Spleen (tissue), 11 donors: ENCODE data around the gene TC2N. TPM values are rescaled to one million over a fixed set of nuclear protein-coding genes. Genes with fewer than 3 reads are reported as not detected.

ENCODE experiments used
- DNase-seq: peaks from one replicate; pipeline ENCODE4 v3.0.0-alpha.2; 2020
- H3K27ac ChIP-seq, 8 donors: fragments of 200-600 bp; sonication (generic) in 7 of 8; 1 replicate in 4 of 8; 2 replicates in 4 of 8; pipeline versions ENCODE4 v1.5.0 to v1.8.0; 2016 to 2021; ENCODE audit warnings: inconsistent platforms in 4 of 8, mild to moderate bottlenecking in 4 of 8, moderate library complexity in 1 of 8
- H3K27me3 ChIP-seq, 7 donors: fragments of 200-600 bp; sonication (generic) in 6 of 7; replicated peaks in 1 of 7; 1 replicate in 4 of 7; 2 replicates in 3 of 7; pipeline versions ENCODE4 v1.5.0 to v1.8.0; 2016 to 2021; ENCODE audit warnings: inconsistent platforms in 3 of 7, mild to moderate bottlenecking in 1 of 7
- H3K36me3 ChIP-seq, 6 donors: fragments of 200-600 bp; sonication (generic) in 5 of 6; 1 replicate in 4 of 6; 2 replicates in 2 of 6; pipeline versions ENCODE4 v1.5.0 to v1.8.0; 2016 to 2021; ENCODE audit warnings: inconsistent platforms in 2 of 6
- H3K4me1 ChIP-seq, 6 donors: fragments of 200-600 bp; sonication (generic) in 5 of 6; 1 replicate in 3 of 6; 2 replicates in 3 of 6; pipeline versions ENCODE4 v1.5.0 to v1.8.0; 2016 to 2021; ENCODE audit warnings: inconsistent platforms in 3 of 6
- H3K4me3 ChIP-seq, 8 donors: fragments of 200-600 bp; sonication (generic) in 7 of 8; 1 replicate in 4 of 8; 2 replicates in 4 of 8; pipeline versions ENCODE4 v1.5.0 to v1.8.0; 2016 to 2021; ENCODE audit warnings: inconsistent platforms in 4 of 8, mild to moderate bottlenecking in 4 of 8, moderate library complexity in 2 of 8
- H3K9me3 ChIP-seq, 8 donors: fragments of 200-600 bp; sonication (generic) in 7 of 8; 1 replicate in 4 of 8; 2 replicates in 4 of 8; pipeline versions ENCODE4 v1.5.0 to v1.8.0; 2016 to 2021; ENCODE audit warnings: inconsistent platforms in 4 of 8
- CTCF ChIP-seq, 11 experiments: fragments of 200-600 bp in 7 of 11; fragments of 450-650 bp in 4 of 11; sonication (generic) in 4 of 11; IDR thresholded peaks in 8 of 11; conservative IDR thresholded peaks in 3 of 11; 1 replicate in 7 of 11; 2 replicates in 4 of 11; pipeline versions ENCODE4 v1.4.0 to v1.8.0; 2016 to 2021; ENCODE audit warnings: antibody characterized with exemption in 11 of 11, inconsistent platforms in 4 of 11, mild to moderate bottlenecking in 1 of 11
- POLR2A ChIP-seq, 3 donors: fragments of 450-650 bp; IDR thresholded peaks; one replicate each; pipeline ENCODE4 v1.5.1; 2017; ENCODE audit warnings: antibody characterized with exemption in 3 of 3, mild to moderate bottlenecking in 1 of 3
- POLR2AphosphoS5 ChIP-seq, 3 donors: sonication (generic); formaldehyde crosslinking; IDR thresholded peaks; one replicate each; pipeline ENCODE4 v1.5.1; 2017; ENCODE audit warnings: antibody characterized with exemption in 3 of 3
- WGBS, 5 donors: extraction: QIAGEN DNeasy Blood & Tissue Kit in 3 of 5; methylation state at CpG; one replicate each; pipeline versions ENCODE4 v1.1.5 to v1.1.7; 2013 to 2018; 5-methylcytosine and 5-hydroxymethylcytosine counted together
- intact Hi-C: fragments of 100-400 bp; cut with DNase I; formaldehyde crosslinking; loops from one replicate; pipeline ENCODE4 v1.15.0; 2023; ENCODE audit warnings: low total_unique reads
- polyA plus RNA-seq, 3 donors: library from polyadenylated mRNA; stranded (reverse); fragments of 200-250 nt; gene quantifications; one replicate each; pipeline ENCODE4 v1.2.1, GENCODE V29; 2013
- total RNA-seq, 7 donors: library from RNA; depleted of rRNA in 3 of 7; stranded (reverse); fragments of >200 nt in 3 of 7; fragmentation: NEBNext Ultra II Directional in 4 of 7; extraction: Animal tissue kit (Norgen Biotek cat#: 25700) in 4 of 7; gene quantifications; one replicate each; pipeline versions ENCODE4 v1.1.0 to v1.2.1, GENCODE V29; 2016 to 2021
- donor health status: healthy with polysubstance abuse.
- donor health status: DM: no; HTN: no; CAD: no; lungs with moderate emphysema.
- donor health status: DM: no; HTN: no; CAD: no.
- donor health status: Bipolar disorder and iron deficiency.
- donor health status: healthy.
- donor health status: DM: no; HTN: no; CAD: no.
- donor health status: DM: yes; HTN: yes; CAD: no.

The TC2N gene
- total and polyA plus RNA-seq, 10 donors: 5.3 to 50.7 (median 35.5) TPM

- intact Hi-C loops: no loop called here
- Histone ChIP-seq H3K27ac (no peak overlapping the region), H3K27me3 (no peaks in the 10 kb centered on the region), H3K36me3 (no peaks in the 10 kb centered on the region), H3K9me3 (peaks cover 0 to 5% (median 0%) of the 10 kb centered on the region in 8 donors), H3K4me3 (no peak overlapping the region), H3K4me1 (peaks cover 0 to 13% (median 4%) of the 10 kb centered on the region in 6 donors)
- 84 to 93% (median 89%) methylated on average over 2 of the region's 2 CpGs for WGBS, 5 donors
- TF ChIP-seq POLR2A (IDR thresholded peaks at IDR 0.05): no peak
- TF ChIP-seq CTCF (IDR thresholded peaks at IDR 0.05 in 8 of 11, conservative IDR thresholded peaks at IDR 0.05 in 3 of 11): no peak
- TF ChIP-seq POLR2AphosphoS5 (IDR thresholded peaks at IDR 0.05): no peak
- no peak for DNase-seq
Observed at GRCh38 chr14:91770185-91770584, 97.2 kb downstream of the TC2N start.

GRCh38 chr14:91755570-91756295 is 111.6 kb downstream of the TC2N start:
- Histone ChIP-seq H3K36me3 (peaks cover 0 to 9% (median 0%) of the 10 kb centered on the region in 6 donors), H3K4me3 (no peak overlapping the region), H3K9me3 (peaks cover 0 to 18% (median 15%) of the 10 kb centered on the region in 8 donors), H3K27me3 (no peaks in the 10 kb centered on the region), H3K27ac (no peak overlapping the region), H3K4me1 (no peaks in the 10 kb centered on the region)
- TF ChIP-seq CTCF (IDR thresholded peaks at IDR 0.05 in 8 of 11, conservative IDR thresholded peaks at IDR 0.05 in 3 of 11): no peak
- no peak for TF ChIP-seq POLR2AphosphoS5 (IDR thresholded peaks at IDR 0.05)
- TF ChIP-seq POLR2A (IDR thresholded peaks at IDR 0.05): no peak
- intact Hi-C loops: no loop called here
- no peak for DNase-seq
- 51 to 69% (median 57%) methylated on average over 4 of the region's 4 CpGs for WGBS, 5 donors

GRCh38 chr14:91754819-91755218 is 112.5 kb downstream of the TC2N start:
- no peak for TF ChIP-seq POLR2AphosphoS5 (IDR thresholded peaks at IDR 0.05)
- TF ChIP-seq POLR2A (IDR thresholded peaks at IDR 0.05): no peak
- TF ChIP-seq CTCF (IDR thresholded peaks at IDR 0.05 in 8 of 11, conservative IDR thresholded peaks at IDR 0.05 in 3 of 11): no peak
- no peaks in the 10 kb centered on the region for H3K4me1 ChIP-seq
- WGBS, 5 donors: 58 to 71% (median 67%) methylated on average over 1 of the region's 1 CpG
- peaks cover 0 to 9% (median 6%) of the 10 kb centered on the region in 8 donors for H3K9me3 ChIP-seq
- no peak overlapping the region for H3K27ac ChIP-seq
- no peak for DNase-seq
- no peaks in the 10 kb centered on the region for H3K27me3 ChIP-seq
- no peak overlapping the region for H3K4me3 ChIP-seq
- intact Hi-C loops: no loop called here
- peaks cover 0 to 5% (median 0%) of the 10 kb centered on the region in 6 donors for H3K36me3 ChIP-seq

- TF ChIP-seq POLR2A (IDR thresholded peaks at IDR 0.05) (no peak), POLR2AphosphoS5 (IDR thresholded peaks at IDR 0.05) (no peak), CTCF (IDR thresholded peaks at IDR 0.05 in 8 of 11, conservative IDR thresholded peaks at IDR 0.05 in 3 of 11) (no peak)
- Histone ChIP-seq H3K4me1 (no peaks in the 10 kb centered on the region), H3K36me3 (peaks cover 0 to under 1% (median 0%) of the 10 kb centered on the region in 6 donors), H3K27ac (no peak overlapping the region), H3K9me3 (peaks cover 0 to 2% (median under 1%) of the 10 kb centered on the region in 8 donors), H3K27me3 (no peaks in the 10 kb centered on the region), H3K4me3 (no peak overlapping the region)
- intact Hi-C loops: no loop called here
- no peak for DNase-seq
- 63 to 88% (median 75%) methylated on average over 1 of the region's 1 CpG for WGBS, 5 donors
Observed at GRCh38 chr14:91754185-91754584, 113.2 kb downstream of the TC2N start.
